Measurements from ENCODE around the gene TOB2.

GRCh38 chr22:41403532-41404318 lies 42.9 kb downstream of the TOB2 start:
- TF ChIP-seq, protein P1, sequence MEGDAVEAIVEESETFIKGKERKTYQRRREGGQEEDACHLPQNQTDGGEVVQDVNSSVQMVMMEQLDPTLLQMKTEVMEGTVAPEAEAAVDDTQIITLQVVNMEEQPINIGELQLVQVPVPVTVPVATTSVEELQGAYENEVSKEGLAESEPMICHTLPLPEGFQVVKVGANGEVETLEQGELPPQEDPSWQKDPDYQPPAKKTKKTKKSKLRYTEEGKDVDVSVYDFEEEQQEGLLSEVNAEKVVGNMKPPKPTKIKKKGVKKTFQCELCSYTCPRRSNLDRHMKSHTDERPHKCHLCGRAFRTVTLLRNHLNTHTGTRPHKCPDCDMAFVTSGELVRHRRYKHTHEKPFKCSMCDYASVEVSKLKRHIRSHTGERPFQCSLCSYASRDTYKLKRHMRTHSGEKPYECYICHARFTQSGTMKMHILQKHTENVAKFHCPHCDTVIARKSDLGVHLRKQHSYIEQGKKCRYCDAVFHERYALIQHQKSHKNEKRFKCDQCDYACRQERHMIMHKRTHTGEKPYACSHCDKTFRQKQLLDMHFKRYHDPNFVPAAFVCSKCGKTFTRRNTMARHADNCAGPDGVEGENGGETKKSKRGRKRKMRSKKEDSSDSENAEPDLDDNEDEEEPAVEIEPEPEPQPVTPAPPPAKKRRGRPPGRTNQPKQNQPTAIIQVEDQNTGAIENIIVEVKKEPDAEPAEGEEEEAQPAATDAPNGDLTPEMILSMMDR (IDR thresholded peaks at IDR 0.05; ENCODE audit: low read depth, low read length), result peak; percentile 90
- TF ChIP-seq POLR2A (IDR thresholded peaks at IDR 0.05; ENCODE audit: extremely low read depth, insufficient read length) (no peak), MAX (IDR thresholded peaks at IDR 0.05; ENCODE audit: low read depth, low read length) (peak; percentile 49), MYC (IDR thresholded peaks at IDR 0.05; ENCODE audit: low read depth, low read length) (peak; percentile 49)

All from NB4 (cell line).